IMR-90 (cell line): ENCODE measurements around the gene SPACDR. TPM values are rescaled to one million over a fixed set of nuclear protein-coding genes. Genes with fewer than 3 reads are reported as not detected.
"Not testable (repeated sequence)": the region's sequence is repeated elsewhere in the genome, so short reads cannot be mapped to it uniquely, and the experiment has no call there.

ENCODE experiments used
- ATAC-seq: fragments of 200-7000 bp; cut with Tn5 transposase; 2 replicates; pipeline ENCODE4 v1.9.1; 2020; ENCODE audit warnings: low read depth, mild to moderate bottlenecking, moderate library complexity
- BruUV-seq: library from RNA; stranded (reverse); fragments of 400-500 nt; replicated peaks from 2 replicates; lab custom pipeline; 2021; lab: Mats Ljungman, UMichigan
- CTCF ChIA-PET: fragments of 300-600 bp; formaldehyde crosslinking; extraction: SDS; loops from one replicate; lab custom pipeline; 2021; ENCODE audit warnings: antibody characterized with exemption; lab: Yijun Ruan, JAX
- POLR2A ChIA-PET: fragments of 300-600 bp; sonication (Branson Sonifier 250); formaldehyde crosslinking; loops from one replicate; lab custom pipeline; 2022; ENCODE audit warnings: antibody characterized with exemption; ENCODE audit not compliant: unreplicated experiment; lab: Charles Lee
- DNase-seq: peaks from one replicate; pipeline ENCODE4 v3.0.0; 2013
- H2AFZ ChIP-seq: replicated peaks from 2 replicates; pipeline ENCODE3; 2013; ENCODE audit warnings: low read length, mild to moderate bottlenecking; ENCODE audit not compliant: poor library complexity
- H2AK5ac ChIP-seq: 2 replicates; pipeline ENCODE4 v1.6.1; 2013; ENCODE audit warnings: low read depth, low read length, inconsistent platforms
- H2AK9ac ChIP-seq: replicated peaks from 2 replicates; pipeline ENCODE3; 2013; ENCODE audit warnings: mild to moderate bottlenecking, low read depth, low read length, moderate library complexity; ENCODE audit not compliant: poor library complexity
- H2BK120ac ChIP-seq: 2 replicates; pipeline ENCODE4 v1.6.1; 2013; ENCODE audit warnings: low read depth, low read length, inconsistent platforms
- H2BK15ac ChIP-seq: 3 replicates; pipeline ENCODE4 v1.6.1; 2013; ENCODE audit warnings: low read depth, low read length, inconsistent platforms
- H2BK20ac ChIP-seq: 2 replicates; pipeline ENCODE4 v1.6.1; 2013; ENCODE audit warnings: low read depth, mild to moderate bottlenecking, inconsistent platforms, low read length, moderate library complexity
- H2BK5ac ChIP-seq: 2 replicates; pipeline ENCODE4 v1.6.1; 2013; ENCODE audit warnings: mild to moderate bottlenecking, low read depth, low read length, inconsistent platforms; ENCODE audit not compliant: poor library complexity, severe bottlenecking
- H3K14ac ChIP-seq: replicated peaks from 2 replicates; pipeline ENCODE4 v1.6.1; 2013; ENCODE audit warnings: low read depth, low read length, inconsistent platforms
- H3K18ac ChIP-seq: 2 replicates; pipeline ENCODE4 v1.6.1; 2013; ENCODE audit warnings: low read depth, low read length, control low read depth
- H3K23ac ChIP-seq: 2 replicates; pipeline ENCODE4 v1.6.1; 2013; ENCODE audit warnings: low read depth, low read length, inconsistent platforms
- H3K27ac ChIP-seq: 2 replicates; pipeline ENCODE4 v1.5.1; 2013; ENCODE audit warnings: mild to moderate bottlenecking, control low read depth, low read length; ENCODE audit not compliant: insufficient read depth
- H3K27me3 ChIP-seq: 2 replicates; pipeline ENCODE4 v1.6.1; 2013; ENCODE audit warnings: low read length; ENCODE audit not compliant: control insufficient read depth, insufficient read depth
- H3K36me3 ChIP-seq: 2 replicates; pipeline ENCODE4 v1.6.1; 2013; ENCODE audit warnings: low read length, mixed read lengths; ENCODE audit not compliant: control insufficient read depth, insufficient read depth
- H3K4ac ChIP-seq: 2 replicates; pipeline ENCODE4 v1.6.1; 2013; ENCODE audit warnings: low read depth, low read length, inconsistent platforms
- H3K4me1 ChIP-seq: 2 replicates; pipeline ENCODE4 v1.6.1; 2013; ENCODE audit warnings: low read length, mixed read lengths; ENCODE audit not compliant: control insufficient read depth, insufficient read depth
- H3K4me2 ChIP-seq: 2 replicates; pipeline ENCODE4 v1.6.1; 2013; ENCODE audit warnings: low read depth, mild to moderate bottlenecking, control low read depth, low read length, moderate library complexity
- H3K4me3 ChIP-seq: 2 replicates; pipeline ENCODE4 v1.5.1; 2013; ENCODE audit warnings: low read depth, mild to moderate bottlenecking, control low read depth, low read length, moderate library complexity; ENCODE audit not compliant: insufficient read depth
- H3K56ac ChIP-seq: 2 replicates; pipeline ENCODE4 v1.6.1; 2013; ENCODE audit warnings: low read length, inconsistent platforms; ENCODE audit not compliant: insufficient read depth; ENCODE audit errors: extremely low read depth
- H3K79me1 ChIP-seq, 2 experiments: 2 replicates each; pipeline ENCODE4 v1.6.1; 2013; ENCODE audit warnings: low read length in 2 of 2, inconsistent platforms in 1 of 2, low read depth in 1 of 2
- H3K9ac ChIP-seq: 2 replicates; pipeline ENCODE4 v1.6.1; 2013; ENCODE audit warnings: low read depth, low read length, control low read depth
- H3K9me1 ChIP-seq: 2 replicates; pipeline ENCODE4 v1.6.1; 2013; ENCODE audit warnings: low read length, inconsistent platforms; ENCODE audit not compliant: insufficient read depth
- H3K9me3 ChIP-seq: 2 replicates; pipeline ENCODE4 v1.6.1; 2013; ENCODE audit warnings: low read length; ENCODE audit not compliant: control insufficient read depth, insufficient read depth
- H4K20me1 ChIP-seq: 2 replicates; pipeline ENCODE4 v1.6.1; 2013; ENCODE audit warnings: low read length, inconsistent platforms; ENCODE audit not compliant: insufficient read depth
- H4K5ac ChIP-seq: 2 replicates; pipeline ENCODE4 v1.6.1; 2013; ENCODE audit warnings: mild to moderate bottlenecking, low read depth, low read length, control low read depth
- H4K8ac ChIP-seq, 2 experiments: 2 replicates each; pipeline ENCODE4 v1.6.1; 2013; ENCODE audit warnings: low read depth in 2 of 2, low read length in 2 of 2, control low read depth in 1 of 2, inconsistent platforms in 1 of 2
- H4K91ac ChIP-seq: 2 replicates; pipeline ENCODE4 v1.6.1; 2013; ENCODE audit warnings: low read depth, low read length, inconsistent platforms; ENCODE audit not compliant: insufficient read depth
- MAFK ChIP-seq: IDR thresholded peaks from 2 replicates; pipeline ENCODE4 v1.6.1; 2012; ENCODE audit warnings: low read depth, low read length, improper control_type of control experiment
- WGBS, 2 experiments: methylation state at CpG; one replicate each; pipeline versions ENCODE4 v1.1.5 to v1.1.7; 2013; ENCODE audit warnings: missing lambda C conversion rate in 2 of 2; ENCODE audit not compliant: insufficient read length in 1 of 2; ENCODE audit errors: extremely low coverage in 2 of 2; 5-methylcytosine and 5-hydroxymethylcytosine counted together
- dilution Hi-C: fragments of 300-500 bp; cut with HindIII; formaldehyde crosslinking; loops from one replicate; pipeline ENCODE4 v1.14.3; 2018; ENCODE audit warnings: low sequenced_read_pairs; ENCODE audit not compliant: unreplicated experiment
- in situ Hi-C: fragments of 300-500 bp; cut with MboI; formaldehyde crosslinking; loops from 3 replicates; pipeline ENCODE4 v1.14.3; 2019; ENCODE audit warnings: low sequenced_read_pairs, inconsistent platforms, mixed read lengths
- intact Hi-C: fragments of 100-400 bp; cut with micrococcal nuclease; formaldehyde crosslinking; loops from 2 replicates; pipeline ENCODE4 v1.10.0; 2022
- polyA plus RNA-seq, 3 experiments: library from polyadenylated mRNA; depleted of rRNA; stranded (reverse); fragments of >200 nt; gene quantifications; 2 replicates each; pipeline ENCODE4 v1.2.3, GENCODE V29; 2012; ENCODE audit warnings: low replicate concordance in 1 of 3
- total RNA-seq: library from RNA; depleted of rRNA; stranded (reverse); fragments of >200 nt; gene quantifications from 2 replicates; pipeline ENCODE4 v1.2.3, GENCODE V29; 2012

Gene SPACDR
- total and polyA plus RNA-seq, 2 of the 4 experiments (the other 2 are of a cell fraction): 0.54 to 2.1 TPM

GRCh38 chr7:100504887-100505611 lies 41.0 kb upstream of the SPACDR start (continued):
- no peak for TF ChIP-seq MAFK

GRCh38 chr7:100504031-100504430 lies 40.0 kb upstream of the SPACDR start:
- H3K4me1 ChIP-seq, H3K4me3 ChIP-seq, intact Hi-C loops, H4K20me1 ChIP-seq, H4K8ac ChIP-seq, H3K14ac ChIP-seq, H4K5ac ChIP-seq, H3K27ac ChIP-seq, dilution Hi-C loops, H3K4ac ChIP-seq, H2BK15ac ChIP-seq, H3K27me3 ChIP-seq, DNase-seq, H3K36me3 ChIP-seq, in situ Hi-C loops, H3K79me1 ChIP-seq, H3K4me2 ChIP-seq, H3K56ac ChIP-seq, H2AK9ac ChIP-seq, H2BK5ac ChIP-seq, H3K18ac ChIP-seq, H4K91ac ChIP-seq, BruUV-seq, ATAC-seq, H3K23ac ChIP-seq, H2AFZ ChIP-seq, H3K9me3 ChIP-seq, H2AK5ac ChIP-seq, H3K9ac ChIP-seq, H3K9me1 ChIP-seq, H2BK20ac ChIP-seq: not testable (repeated sequence)
- ChIA-PET CTCF (interaction anchor here (0.6 to 1.0 kb wide), 2 partner anchors 56 to 99 kb away, joined by 3 to 4 read pairs; no protein-coding TSS in a partner anchor), POLR2A (interaction anchor here (0.7 kb wide), 1 partner anchor 45 kb away, joined by 4 read pairs; no protein-coding TSS in a partner anchor)
- WGBS, 2 experiments: no CpG with 5 or more reads among the region's 3 CpGs
- H2BK120ac ChIP-seq: 0 out of 2 replicates have a peak overlapping the region, but pooled peaks have one; percentile 4

GRCh38 chr7:100500743-100501142 lies 36.7 kb upstream of the SPACDR start:
- H3K9me1 ChIP-seq, H2AK5ac ChIP-seq, H3K56ac ChIP-seq, in situ Hi-C loops, H3K4ac ChIP-seq, H3K4me2 ChIP-seq, H2AK9ac ChIP-seq, POLR2A ChIA-PET, H3K9ac ChIP-seq, H3K79me1 ChIP-seq, H3K9me3 ChIP-seq, H3K14ac ChIP-seq, H4K5ac ChIP-seq, H4K8ac ChIP-seq, H2AFZ ChIP-seq, DNase-seq, H2BK5ac ChIP-seq, BruUV-seq, H3K23ac ChIP-seq, H2BK15ac ChIP-seq, H3K18ac ChIP-seq, H3K36me3 ChIP-seq, intact Hi-C loops, H3K4me3 ChIP-seq, dilution Hi-C loops, H4K91ac ChIP-seq, H2BK120ac ChIP-seq, H2BK20ac ChIP-seq, ATAC-seq, H3K27ac ChIP-seq, H3K4me1 ChIP-seq, H4K20me1 ChIP-seq, H3K27me3 ChIP-seq: not testable (repeated sequence)
- CTCF ChIA-PET: interaction anchor here (0.6 kb wide), 1 partner anchor 193 kb away, joined by 4 read pairs; the partner anchor contains the start of gene GIGYF1
- WGBS, 2 experiments: no CpG with 5 or more reads among the region's 2 CpGs
